Activated CD4-positive, alpha-beta T cell treated with anti-CD3 and anti-CD28 coated beads, Interleukin-2, amount 10 ng/mL, durations not matched to agents 24 days and 14 days (primary cell): ENCODE results near the gene KRTAP10-6. TPM values are rescaled to one million over a fixed set of nuclear protein-coding genes. Genes with fewer than 3 reads are reported as not detected.
"Not testable (repeated sequence)": the region's sequence is repeated elsewhere in the genome, so short reads cannot be mapped to it uniquely, and the experiment has no call there.

Experiments
- DNase-seq: peaks from one replicate; pipeline ENCODE4 v3.0.0; 2022
- H3K27ac Mint-ChIP-seq: one replicate; pipeline ENCODE4 v1.8.0; 2022; ENCODE audit warnings: mild to moderate bottlenecking, mixed read lengths
- H3K27me3 Mint-ChIP-seq: one replicate; pipeline ENCODE4 v1.8.0; 2022; ENCODE audit warnings: mixed read lengths
- H3K36me3 Mint-ChIP-seq: one replicate; pipeline ENCODE4 v1.8.0; 2022; ENCODE audit warnings: low read depth, mild to moderate bottlenecking, mixed read lengths
- H3K4me1 Mint-ChIP-seq: one replicate; pipeline ENCODE4 v1.8.0; 2021; ENCODE audit warnings: mixed read lengths
- H3K4me3 Mint-ChIP-seq: one replicate; pipeline ENCODE4 v1.8.0; 2022; ENCODE audit warnings: mild to moderate bottlenecking, moderate library complexity, mixed read lengths
- H3K9me3 Mint-ChIP-seq: one replicate; pipeline ENCODE4 v1.8.0; 2021; ENCODE audit warnings: mixed read lengths
- intact Hi-C: fragments of 100-400 bp; cut with micrococcal nuclease; formaldehyde crosslinking; loops from one replicate; pipeline ENCODE4 v1.15.1; 2023
- total RNA-seq: library from RNA; stranded (reverse); gene quantifications from 2 replicates; pipeline ENCODE4 v1.2.3, GENCODE V29; 2022

Gene KRTAP10-6
- not detected in 2 replicates for total RNA-seq

- DNase-seq, result no peak
Observed at GRCh38 chr21:44592446-44593311, at the start of gene KRTAP10-6. KRTAP10-6 (minus strand) TSS chr21:44592505; CDS start chr21:44592484, 21 bp downstream.

GRCh38 chr21:44640761-44641160 is 48.5 kb upstream of the KRTAP10-6 start:
- intact Hi-C loops, result no loop called here
- DNase-seq, result no peak
- no peaks in the 10 kb centered on the region for H3K4me1 Mint-ChIP-seq
- H3K27me3 Mint-ChIP-seq, result peaks cover 5% of the 10 kb centered on the region
- peaks cover 7% of the 10 kb centered on the region for H3K36me3 Mint-ChIP-seq
- H3K9me3 Mint-ChIP-seq, result peaks cover 31% of the 10 kb centered on the region
- no peak overlapping the region for H3K27ac Mint-ChIP-seq
- H3K4me3 Mint-ChIP-seq, result no peak overlapping the region

More at GRCh38 chr21:44592446-44593311, at the start of gene KRTAP10-6:
- Mint-ChIP-seq H3K27ac (no peak within 1 kb of the TSS), H3K36me3 (no peaks in the 10 kb centered on the region), H3K4me3 (no peak within 1 kb of the TSS), H3K4me1 (no peaks in the 10 kb centered on the region), H3K9me3 (no peaks in the 10 kb centered on the region), H3K27me3 (peaks cover 11% of the 10 kb centered on the region)
- intact Hi-C loops, result no loop called here

GRCh38 chr21:44639331-44639655 is 47.0 kb upstream of the KRTAP10-6 start:
- Mint-ChIP-seq H3K27me3 (peaks cover 9% of the 10 kb centered on the region), H3K27ac (no peak overlapping the region), H3K4me3 (no peak overlapping the region), H3K9me3 (peaks cover 28% of the 10 kb centered on the region), H3K4me1 (no peaks in the 10 kb centered on the region), H3K36me3 (peaks cover 2% of the 10 kb centered on the region)
- DNase-seq, result peak; percentile 48
- intact Hi-C loops, result no loop called here

- H3K4me3 Mint-ChIP-seq, H3K4me1 Mint-ChIP-seq, H3K27ac Mint-ChIP-seq, DNase-seq, H3K36me3 Mint-ChIP-seq, intact Hi-C loops: not testable (repeated sequence)
- Mint-ChIP-seq H3K9me3 (peaks cover 34% of the 10 kb centered on the region), H3K27me3 (peaks cover 10% of the 10 kb centered on the region)
Observed at GRCh38 chr21:44638506-44639330, 46.4 kb upstream of the KRTAP10-6 start.

- H3K4me1 Mint-ChIP-seq, H3K4me3 Mint-ChIP-seq, DNase-seq, H3K27ac Mint-ChIP-seq, intact Hi-C loops, H3K36me3 Mint-ChIP-seq: not testable (repeated sequence)
- Mint-ChIP-seq H3K27me3 (peaks cover 13% of the 10 kb centered on the region), H3K9me3 (peaks cover 32% of the 10 kb centered on the region)
Observed at GRCh38 chr21:44637851-44638348, 45.6 kb upstream of the KRTAP10-6 start.

- Mint-ChIP-seq H3K36me3 (peaks cover 3% of the 10 kb centered on the region), H3K4me1 (no peaks in the 10 kb centered on the region), H3K27me3 (peaks cover 13% of the 10 kb centered on the region), H3K27ac (no peak within 1 kb of the TSS), H3K4me3 (no peak within 1 kb of the TSS), H3K9me3 (peaks cover 30% of the 10 kb centered on the region)
- no peak for DNase-seq
- intact Hi-C loops, result no loop called here
Observed at GRCh38 chr21:44637018-44637850, 44.9 kb upstream of the KRTAP10-6 start, which contains the start of gene KRTAP10-10. KRTAP10-10 (plus strand) TSS chr21:44637356; CDS start chr21:44637418, 62 bp downstream.

GRCh38 chr21:44636209-44637017 is 44.1 kb upstream of the KRTAP10-6 start:
- Mint-ChIP-seq H3K9me3 (peaks cover 37% of the 10 kb centered on the region), H3K36me3 (peaks cover 6% of the 10 kb centered on the region), H3K27me3 (peaks cover 14% of the 10 kb centered on the region), H3K27ac (no peak overlapping the region), H3K4me3 (no peak overlapping the region), H3K4me1 (peaks cover 2% of the 10 kb centered on the region)
- intact Hi-C loops, result no loop called here
- no peak for DNase-seq

GRCh38 chr21:44632067-44632466 is 39.8 kb upstream of the KRTAP10-6 start:
- H3K27ac Mint-ChIP-seq, result no peak overlapping the region
- peaks cover 16% of the 10 kb centered on the region for H3K36me3 Mint-ChIP-seq
- H3K27me3 Mint-ChIP-seq, result peaks cover 11% of the 10 kb centered on the region
- intact Hi-C loops, result no loop called here
- H3K4me3 Mint-ChIP-seq, result no peak overlapping the region
- DNase-seq, result no peak
- peaks cover 6% of the 10 kb centered on the region for H3K4me1 Mint-ChIP-seq
- peaks cover 42% of the 10 kb centered on the region for H3K9me3 Mint-ChIP-seq

GRCh38 chr21:44630440-44630839 is 38.1 kb upstream of the KRTAP10-6 start:
- Mint-ChIP-seq H3K4me1 (peaks cover 6% of the 10 kb centered on the region), H3K27me3 (peaks cover 11% of the 10 kb centered on the region), H3K4me3 (no peak overlapping the region), H3K36me3 (peaks cover 16% of the 10 kb centered on the region), H3K27ac (no peak overlapping the region), H3K9me3 (peaks cover 42% of the 10 kb centered on the region)
- DNase-seq, result no peak
- intact Hi-C loops, result no loop called here

GRCh38 chr21:44628707-44629391 is 36.5 kb upstream of the KRTAP10-6 start:
- Mint-ChIP-seq H3K4me1 (peaks cover 6% of the 10 kb centered on the region), H3K4me3 (no peak overlapping the region), H3K36me3 (peaks cover 20% of the 10 kb centered on the region)

GRCh38 chr21:44627831-44628233 is 35.5 kb upstream of the KRTAP10-6 start:
- intact Hi-C loops, H3K27ac Mint-ChIP-seq, DNase-seq, H3K4me3 Mint-ChIP-seq, H3K4me1 Mint-ChIP-seq, H3K27me3 Mint-ChIP-seq: not testable (repeated sequence)
- peaks cover 20% of the 10 kb centered on the region for H3K36me3 Mint-ChIP-seq
- peaks cover 45% of the 10 kb centered on the region for H3K9me3 Mint-ChIP-seq

More at GRCh38 chr21:44628707-44629391, 36.5 kb upstream of the KRTAP10-6 start:
- intact Hi-C loops, result no loop called here
- Mint-ChIP-seq H3K9me3 (peaks cover 45% of the 10 kb centered on the region), H3K27me3 (peaks cover 6% of the 10 kb centered on the region), H3K27ac (no peak overlapping the region)
- no peak for DNase-seq

- H3K4me1 Mint-ChIP-seq, intact Hi-C loops, H3K4me3 Mint-ChIP-seq, H3K27ac Mint-ChIP-seq, H3K27me3 Mint-ChIP-seq, DNase-seq: not testable (repeated sequence)
- H3K36me3 Mint-ChIP-seq, result peaks cover 20% of the 10 kb centered on the region
- H3K9me3 Mint-ChIP-seq, result peaks cover 49% of the 10 kb centered on the region
Observed at GRCh38 chr21:44627181-44627822, 35.0 kb upstream of the KRTAP10-6 start.
